PC-9 (cell line): ENCODE results near the gene AGAP1.

Experiments
- EZH2 ChIP-seq: fragments of 200-600 bp; sonication (generic); IDR thresholded peaks from 2 replicates; pipeline ENCODE4 v1.8.0; 2017; ENCODE audit warnings: antibody characterized with exemption, low read depth
- TF ChIP-seq, protein P1 (sequence below): fragments of 200-600 bp; sonication (generic); conservative IDR thresholded peaks from 2 replicates; pipeline ENCODE4 v1.6.1; 2017; ENCODE audit warnings: mixed run types, antibody characterized with exemption, mild to moderate bottlenecking, moderate library complexity

DNA sequence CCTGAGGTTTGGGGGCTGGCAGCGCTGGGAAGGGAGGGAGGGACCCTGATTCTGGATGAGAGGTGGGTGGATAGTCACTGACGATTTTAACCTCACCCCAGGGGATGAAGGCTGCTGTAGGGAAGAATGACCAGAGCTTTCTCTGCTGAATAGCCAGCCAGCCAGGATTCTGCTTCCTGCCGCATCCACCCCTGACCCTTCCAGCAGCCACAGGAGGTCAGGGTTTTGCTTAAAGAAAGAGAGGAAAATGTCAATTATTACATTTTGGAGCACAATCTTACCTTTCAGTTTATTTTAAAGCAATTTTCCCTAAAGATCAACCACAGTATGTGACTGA is 456.6 kb downstream of the AGAP1 start:
- TF ChIP-seq, protein P1, sequence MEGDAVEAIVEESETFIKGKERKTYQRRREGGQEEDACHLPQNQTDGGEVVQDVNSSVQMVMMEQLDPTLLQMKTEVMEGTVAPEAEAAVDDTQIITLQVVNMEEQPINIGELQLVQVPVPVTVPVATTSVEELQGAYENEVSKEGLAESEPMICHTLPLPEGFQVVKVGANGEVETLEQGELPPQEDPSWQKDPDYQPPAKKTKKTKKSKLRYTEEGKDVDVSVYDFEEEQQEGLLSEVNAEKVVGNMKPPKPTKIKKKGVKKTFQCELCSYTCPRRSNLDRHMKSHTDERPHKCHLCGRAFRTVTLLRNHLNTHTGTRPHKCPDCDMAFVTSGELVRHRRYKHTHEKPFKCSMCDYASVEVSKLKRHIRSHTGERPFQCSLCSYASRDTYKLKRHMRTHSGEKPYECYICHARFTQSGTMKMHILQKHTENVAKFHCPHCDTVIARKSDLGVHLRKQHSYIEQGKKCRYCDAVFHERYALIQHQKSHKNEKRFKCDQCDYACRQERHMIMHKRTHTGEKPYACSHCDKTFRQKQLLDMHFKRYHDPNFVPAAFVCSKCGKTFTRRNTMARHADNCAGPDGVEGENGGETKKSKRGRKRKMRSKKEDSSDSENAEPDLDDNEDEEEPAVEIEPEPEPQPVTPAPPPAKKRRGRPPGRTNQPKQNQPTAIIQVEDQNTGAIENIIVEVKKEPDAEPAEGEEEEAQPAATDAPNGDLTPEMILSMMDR, result no peak
- no peak for TF ChIP-seq EZH2
